Heart left ventricle (tissue), 16 donors: ENCODE results near the gene TSC2. TPM values are rescaled to one million over a fixed set of nuclear protein-coding genes. Genes with fewer than 3 reads are reported as not detected.

ENCODE experiments used
- ATAC-seq, 4 donors: fragments of 200-7000 bp; cut with Tn5 transposase; one replicate each; pipeline ENCODE4 v1.9.1; 2020 to 2022; ENCODE audit warnings: moderate library complexity in 4 of 4, mild to moderate bottlenecking in 3 of 4, moderate number of reproducible peaks in 1 of 4
- DNase-seq, 5 donors: peaks; one replicate each; pipeline ENCODE4 v3.0.0-alpha.2; 2020
- H3K27ac ChIP-seq, 12 donors: fragments of 200-600 bp; sonication (generic) in 4 of 12; one replicate each; pipeline versions ENCODE4 v1.5.0 to v1.8.0; 2016 to 2022; ENCODE audit warnings: mild to moderate bottlenecking in 2 of 12
- H3K27me3 ChIP-seq, 9 donors: fragments of 200-600 bp; sonication (generic) in 2 of 9; one replicate each; pipeline versions ENCODE4 v1.5.1 to v1.8.0; 2016 to 2022; ENCODE audit warnings: mild to moderate bottlenecking in 3 of 9
- H3K36me3 ChIP-seq, 9 donors: fragments of 200-600 bp; sonication (generic) in 2 of 9; one replicate each; pipeline versions ENCODE4 v1.5.0 to v1.8.0; 2018 to 2022; ENCODE audit warnings: mild to moderate bottlenecking in 2 of 9
- H3K4me1 ChIP-seq, 12 donors: fragments of 200-600 bp; sonication (generic) in 4 of 12; one replicate each; pipeline versions ENCODE4 v1.5.0 to v1.8.0; 2016 to 2022; ENCODE audit warnings: mild to moderate bottlenecking in 3 of 12
- H3K4me3 ChIP-seq, 12 donors: fragments of 200-600 bp; sonication (generic) in 4 of 12; one replicate each; pipeline versions ENCODE4 v1.5.0 to v1.8.0; 2017 to 2022; ENCODE audit warnings: mild to moderate bottlenecking in 9 of 12, moderate library complexity in 4 of 12
- H3K9me3 ChIP-seq, 12 donors: fragments of 200-600 bp; sonication (generic) in 4 of 12; one replicate each; pipeline versions ENCODE4 v1.5.0 to v1.8.0; 2016 to 2022; ENCODE audit warnings: mild to moderate bottlenecking in 1 of 12
- CTCF ChIP-seq, 12 donors: fragments of 200-600 bp; sonication (generic) in 4 of 12; IDR thresholded peaks; one replicate each; pipeline versions ENCODE4 v1.5.0 to v1.8.0; 2018 to 2022; ENCODE audit warnings: antibody characterized with exemption in 12 of 12, mild to moderate bottlenecking in 5 of 12
- POLR2A ChIP-seq, 2 donors: fragments of 450-650 bp; IDR thresholded peaks; one replicate each; pipeline ENCODE4 v1.6.1; 2017; ENCODE audit warnings: antibody characterized with exemption in 2 of 2, mild to moderate bottlenecking in 2 of 2, moderate library complexity in 2 of 2
- WGBS, 4 donors: extraction: QIAGEN DNeasy Blood & Tissue Kit in 2 of 4; methylation state at CpG; one replicate each; pipeline versions ENCODE4 v1.1.5 to v1.1.7; 2013 to 2018; 5-methylcytosine and 5-hydroxymethylcytosine counted together
- intact Hi-C, 10 donors: fragments of 100-400 bp; cut with DNase I; formaldehyde crosslinking; loops; one replicate each; pipeline versions ENCODE4 v1.11.1 to v1.14.2; 2022
- polyA plus RNA-seq, 2 donors: library from polyadenylated mRNA; stranded (reverse); fragments of 200-250 nt; gene quantifications; one replicate each; pipeline ENCODE4 v1.2.3, GENCODE V29; 2013
- total RNA-seq, 9 donors: library from RNA; depleted of rRNA in 2 of 9; stranded (reverse); fragments of >200 nt in 2 of 9; fragmentation: NEBNext Ultra II Directional in 3 of 9; extraction: Animal tissue kit (Norgen Biotek cat#: 25700) in 3 of 9; gene quantifications; one replicate each; pipeline versions ENCODE4 v1.1.0 to v1.2.4, GENCODE V29; 2016 to 2023
- donor health status: ischemic (EF 13 %, LVEDD 7.1; RV severe dilation, severe dysfunction).
- donor health status: healthy with polysubstance abuse.
- donor health status: DM: no; HTN: yes; CAD: no.
- donor health status: DM: no; HTN: no; CAD: no.
- donor health status: ischemic (EF 25% LVEDD 6.9; RV normal size, moderate dysfunction).
- donor health status: ischemic (EF 25% LVEDD 5.7; RV mildly dilated, moderate dysfunction).
- donor health status: healthy.
- donor health status: DM: yes; HTN: yes; CAD: no.
- donor health status: ischemic (EF 35%, LVEDD 5.7; RV mildly dilated, moderate dysfunction).
- donor health status: nonischemic (EF 11% LVEDD 7.7; RV severe dilation, severe dysfunction).
- donor health status: DM: yes; HTN: yes; CAD: no.
- donor health status: PGD.
- donor health status: ischemic (EF 29% LVEDD 5.4; RV normal size, mild dysfunction).
- donor health status: nonischemic (EF 23%, LVEDD 6.1; RV moderate dilation, normal function).

TSC2 gene
- total and polyA plus RNA-seq, 11 donors, result 33.3 to 94.5 (median 67.7) TPM

GRCh38 chr16:2071454-2072202, 23.8 kb downstream of the TSC2 start:
- 81 to 85% (median 82%) methylated on average over 18 to 34 of the region's 34 CpGs for WGBS, 4 donors
- TF ChIP-seq CTCF (IDR thresholded peaks at IDR 0.05) (no peak), POLR2A (IDR thresholded peaks at IDR 0.05) (no peak)
- intact Hi-C loops, result no loop called here
- H3K27ac ChIP-seq, result no peak overlapping the region
- H3K4me1 ChIP-seq, result no peaks in the 10 kb centered on the region
- H3K4me3 ChIP-seq, result no peak overlapping the region
- ATAC-seq (peak in 3 of 4 donors; percentile 3 to 16 (median 16)), DNase-seq (no peak)
- no peaks in the 10 kb centered on the region for H3K9me3 ChIP-seq
- no peaks in the 10 kb centered on the region for H3K27me3 ChIP-seq
- peaks cover 0 to 94% (median 89%) of the 10 kb centered on the region in 9 donors for H3K36me3 ChIP-seq

GRCh38 chr16:2072926-2073325, 25.1 kb downstream of the TSC2 start:
- Histone ChIP-seq H3K9me3 (no peaks in the 10 kb centered on the region), H3K4me1 (no peaks in the 10 kb centered on the region), H3K36me3 (peaks cover 0 to 95% (median 90%) of the 10 kb centered on the region in 9 donors), H3K27ac (peak overlapping the region in 1 of 12 donors; percentile 47), H3K4me3 (no peak overlapping the region), H3K27me3 (no peaks in the 10 kb centered on the region)
- DNase-seq (no peak), ATAC-seq (no peak)
- 83 to 91% (median 86%) methylated on average over 7 to 8 of the region's 8 CpGs for WGBS, 4 donors
- intact Hi-C loops, result no loop called here
- TF ChIP-seq POLR2A (IDR thresholded peaks at IDR 0.05) (no peak), CTCF (IDR thresholded peaks at IDR 0.05) (no peak)

DNA sequence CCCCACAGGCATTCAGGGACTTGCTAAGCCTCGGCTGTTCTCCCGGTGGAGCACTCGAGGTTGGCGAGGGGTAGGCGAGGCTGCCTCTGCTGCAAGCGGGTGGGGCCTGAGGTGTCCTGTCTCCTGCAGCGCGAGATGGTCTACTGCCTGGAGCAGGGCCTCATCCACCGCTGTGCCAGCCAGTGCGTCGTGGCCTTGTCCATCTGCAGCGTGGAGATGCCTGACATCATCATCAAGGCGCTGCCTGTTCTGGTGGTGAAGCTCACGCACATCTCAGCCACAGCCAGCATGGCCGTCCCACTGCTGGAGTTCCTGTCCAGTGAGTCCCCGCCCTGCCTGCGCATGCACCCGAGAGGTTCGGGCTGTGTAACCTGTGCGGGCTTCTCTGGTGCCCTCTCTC, 26.3 kb downstream of the TSC2 start:
- no peak overlapping the region for H3K27ac ChIP-seq
- no peaks in the 10 kb centered on the region for H3K27me3 ChIP-seq
- ATAC-seq (no peak), DNase-seq (no peak)
- peaks cover 0 to 95% (median 84%) of the 10 kb centered on the region in 9 donors for H3K36me3 ChIP-seq
- no peaks in the 10 kb centered on the region for H3K4me1 ChIP-seq
- TF ChIP-seq CTCF (IDR thresholded peaks at IDR 0.05) (no peak), POLR2A (IDR thresholded peaks at IDR 0.05) (no peak)
- no peaks in the 10 kb centered on the region for H3K9me3 ChIP-seq
- no peak overlapping the region for H3K4me3 ChIP-seq
- WGBS, 4 donors, result 91 to 96% (median 96%) methylated on average over 9 to 20 of the region's 20 CpGs
- intact Hi-C loops, result no loop called here

GRCh38 chr16:2075631-2076030, 27.8 kb downstream of the TSC2 start:
- Histone ChIP-seq H3K27me3 (no peaks in the 10 kb centered on the region), H3K27ac (no peak overlapping the region), H3K36me3 (peaks cover 0 to 96% (median 87%) of the 10 kb centered on the region in 9 donors), H3K4me3 (no peak overlapping the region), H3K4me1 (peaks cover 0 to under 1% (median 0%) of the 10 kb centered on the region in 12 donors), H3K9me3 (no peaks in the 10 kb centered on the region)
- no peak for DNase-seq
- TF ChIP-seq POLR2A (IDR thresholded peaks at IDR 0.05) (no peak), CTCF (IDR thresholded peaks at IDR 0.05) (no peak)
- ATAC-seq, result no peak
- intact Hi-C loops, result no loop called here
- WGBS, 4 donors, result 93 to 96% (median 95%) methylated on average over 20 to 24 of the region's 24 CpGs
